ENCODE results near the gene MMD2. TPM values are rescaled to one million over a fixed set of nuclear protein-coding genes. Genes with fewer than 3 reads are reported as not detected.

Gene MMD2, protein sequence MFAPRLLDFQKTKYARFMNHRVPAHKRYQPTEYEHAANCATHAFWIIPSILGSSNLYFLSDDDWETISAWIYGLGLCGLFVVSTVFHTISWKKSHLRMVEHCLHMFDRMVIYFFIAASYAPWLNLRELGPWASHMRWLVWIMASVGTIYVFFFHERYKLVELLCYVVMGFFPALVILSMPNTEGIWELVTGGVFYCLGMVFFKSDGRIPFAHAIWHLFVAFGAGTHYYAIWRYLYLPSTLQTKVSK
- total RNA-seq (not detected in 2 replicates), polyA plus RNA-seq (not detected in 2 replicates), polyA minus RNA-seq (not detected in 2 replicates), Bru-seq, nascent RNA (not detected), BruChase-seq, experiment 1, labeled RNA remaining after a 6-hour chase (percentile 2 among the genes with signal in this experiment), BruChase-seq, experiment 2, labeled RNA remaining after a 2-hour chase (not detected)
- not detected in 2 replicates for polyA plus RNA-seq (2011; cell fraction: cytosol; rRNA removed)
- polyA plus RNA-seq (2011; cell fraction: nucleus; rRNA removed): not detected in 2 replicates
- not detected in 2 replicates for polyA plus RNA-seq (2012)
- not detected for polyA minus RNA-seq (2011; cell fraction: cytosol; rRNA and poly(A)+ RNA removed)
- not detected in 2 replicates for polyA minus RNA-seq (2011; cell fraction: nucleus; rRNA and poly(A)+ RNA removed)
- long read RNA-seq: 0 reads

DNA sequence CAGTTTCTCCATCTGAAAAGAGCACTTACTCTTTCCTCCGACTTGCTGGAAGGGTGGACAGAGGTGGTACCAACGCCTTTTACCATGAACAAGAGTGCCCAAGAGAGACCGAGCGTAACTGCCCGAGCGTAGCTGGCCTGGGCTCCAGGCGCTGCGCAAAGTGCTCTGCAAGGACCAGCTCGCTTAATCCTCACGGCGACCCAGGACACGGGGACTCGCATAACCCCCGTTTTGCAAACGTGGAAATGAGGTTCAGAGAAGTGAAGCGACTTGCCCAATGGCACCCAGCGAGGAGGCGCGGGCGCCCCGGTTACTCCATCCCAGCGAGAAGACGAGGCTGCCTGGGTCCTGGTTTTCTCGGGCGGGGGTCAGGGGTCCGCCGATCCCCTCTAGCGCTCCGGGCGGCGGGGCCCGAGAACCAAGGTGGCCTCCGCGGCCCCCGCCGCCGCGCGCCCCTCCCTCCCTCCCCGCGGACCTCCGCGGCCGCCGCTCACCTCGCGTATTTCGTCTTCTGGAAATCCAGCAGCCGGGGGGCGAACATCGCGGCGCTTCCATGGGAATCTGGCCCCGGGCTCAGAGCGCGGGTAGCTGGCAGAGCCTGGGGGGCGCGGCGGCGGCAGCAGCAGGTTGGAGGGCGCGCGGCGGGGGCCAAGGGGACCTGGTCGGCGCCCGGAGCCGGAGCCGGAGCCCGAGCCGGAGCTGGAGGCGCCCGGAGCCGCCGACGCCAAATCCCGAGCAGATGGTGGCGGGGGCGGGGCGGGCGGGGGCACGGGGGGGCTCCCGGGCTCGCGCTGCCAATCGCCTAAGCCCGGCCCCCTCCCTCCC is at the start of gene MMD2:
Gene MMD2 (minus strand): TSS at position 711 of the 825 bp plus-strand sequence. CDS start 170 bp downstream, at position 541.
- intact Hi-C loops (cut with micrococcal nuclease) (no loop called here), dilution Hi-C loops (cut with MboI; ENCODE audit: extremely low pct_ligation_motif_present, low sequenced_read_pairs) (no loop called here)
- FAIRE-seq: no peak
- Histone ChIP-seq H3K36me3 (ENCODE audit: control insufficient read depth in 2 of 2, extremely low read depth in 1 of 2, insufficient read depth in 2 of 2, low read length in 2 of 2) (no peaks in the 10 kb centered on the region), H3K9ac (replicated peaks; ENCODE audit: extremely low read depth, insufficient read depth, low read length) (no peak within 1 kb of the TSS), H3K27ac (ENCODE audit: insufficient read depth, low read depth, low read length) (no peak within 1 kb of the TSS), H4K20me1 (replicated peaks; ENCODE audit: control insufficient read depth, extremely low read depth, insufficient read depth, low read length) (no peaks in the 10 kb centered on the region), H3K79me2 (ENCODE audit: control insufficient read depth, insufficient read depth, low read length) (no peaks in the 10 kb centered on the region), H3K4me2 (ENCODE audit: insufficient read depth, low read length) (no peak within 1 kb of the TSS), H2AFZ (ENCODE audit: low read depth, low read length) (no peak within 1 kb of the TSS), H3K4me1 (ENCODE audit: control insufficient read depth, extremely low read depth, insufficient read depth, low read length) (no peaks in the 10 kb centered on the region), H3K4me3 (replicated peaks in 1 of 3; ENCODE audit: insufficient read depth in 1 of 3, low read depth in 1 of 3, low read length in 3 of 3) (no peak within 1 kb of the TSS), H3K9me3 (replicated peaks; ENCODE audit: control insufficient read depth, insufficient read depth, low read length) (no peaks in the 10 kb centered on the region), H3K27me3 (ENCODE audit: control insufficient read depth in 2 of 2, insufficient read depth in 2 of 2, low read length in 2 of 2) (peaks cover 13 to 15% of the 10 kb centered on the region in 2 experiments), H3K9me1 (replicated peaks; ENCODE audit: control insufficient read depth, extremely low read depth, insufficient read depth, low read length) (no peaks in the 10 kb centered on the region)
- TF ChIP-seq, protein P1, sequence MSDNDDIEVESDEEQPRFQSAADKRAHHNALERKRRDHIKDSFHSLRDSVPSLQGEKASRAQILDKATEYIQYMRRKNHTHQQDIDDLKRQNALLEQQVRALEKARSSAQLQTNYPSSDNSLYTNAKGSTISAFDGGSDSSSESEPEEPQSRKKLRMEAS (IDR thresholded peaks at IDR 0.05; ENCODE audit: insufficient read depth, insufficient read length): no peak
- peak; percentile 78 for TF ChIP-seq EZH2 (IDR thresholded peaks at IDR 0.05; ENCODE audit: borderline replicate concordance, low read depth, low read length, severe bottlenecking)
- ChIA-PET POLR2A (no interaction called here), CTCF (interaction anchor here (1.0 kb wide), 1 partner anchor 15 kb away, joined by 3 read pairs; no protein-coding TSS in a partner anchor)
- DNase-seq (ENCODE audit: low read depth, low spot score): no peak
- no TSS peak for BruUV-seq (replicated peaks)

DNA sequence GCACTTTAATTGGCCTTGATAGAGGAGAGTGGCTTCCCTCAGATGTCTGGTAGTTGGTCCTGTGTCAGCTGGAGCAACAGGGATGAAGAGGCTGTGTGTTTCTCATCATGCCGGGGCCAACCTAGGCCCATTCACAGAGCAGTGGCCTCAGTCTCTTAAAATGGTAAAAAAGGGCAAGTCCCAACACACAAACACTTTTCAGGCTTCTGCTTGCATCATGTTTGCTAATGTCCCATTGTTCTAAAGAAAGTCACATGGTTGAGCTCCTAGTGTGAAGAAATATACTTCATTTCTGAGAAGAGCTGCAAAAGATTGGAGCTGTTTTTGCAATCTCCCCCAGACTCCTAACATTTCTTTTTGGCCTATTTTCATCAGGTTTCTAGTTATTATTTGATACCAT is 46.1 kb upstream of the MMD2 start:
- Histone ChIP-seq H3K27me3 (ENCODE audit: control insufficient read depth in 2 of 2, insufficient read depth in 2 of 2, low read length in 2 of 2) (no peaks in the 10 kb centered on the region), H2AFZ (ENCODE audit: low read depth, low read length) (no peak overlapping the region), H3K79me2 (ENCODE audit: control insufficient read depth, insufficient read depth, low read length) (no peaks in the 10 kb centered on the region), H3K27ac (ENCODE audit: insufficient read depth, low read depth, low read length) (no peak overlapping the region), H3K9me1 (replicated peaks; ENCODE audit: control insufficient read depth, extremely low read depth, insufficient read depth, low read length) (no peaks in the 10 kb centered on the region), H3K4me3 (replicated peaks in 1 of 3; ENCODE audit: insufficient read depth in 1 of 3, low read depth in 1 of 3, low read length in 3 of 3) (no peak overlapping the region), H3K9ac (replicated peaks; ENCODE audit: extremely low read depth, insufficient read depth, low read length) (no peak overlapping the region), H3K4me2 (ENCODE audit: insufficient read depth, low read length) (no peak overlapping the region), H4K20me1 (replicated peaks; ENCODE audit: control insufficient read depth, extremely low read depth, insufficient read depth, low read length) (no peaks in the 10 kb centered on the region), H3K4me1 (ENCODE audit: control insufficient read depth, extremely low read depth, insufficient read depth, low read length) (no peaks in the 10 kb centered on the region), H3K36me3 (ENCODE audit: control insufficient read depth in 2 of 2, extremely low read depth in 1 of 2, insufficient read depth in 2 of 2, low read length in 2 of 2) (no peaks in the 10 kb centered on the region), H3K9me3 (replicated peaks; ENCODE audit: control insufficient read depth, insufficient read depth, low read length) (no peaks in the 10 kb centered on the region)
- intact Hi-C loops (cut with micrococcal nuclease): no loop called here
- ChIA-PET POLR2A (no interaction called here), CTCF (no interaction called here)
- DNase-seq (ENCODE audit: low read depth, low spot score) (no peak), FAIRE-seq (no peak)
- BruUV-seq (replicated peaks): no TSS peak
- dilution Hi-C loops (cut with MboI; ENCODE audit: extremely low pct_ligation_motif_present, low sequenced_read_pairs): no loop called here
- TF ChIP-seq JUN (IDR thresholded peaks at IDR 0.05; ENCODE audit: borderline replicate concordance, insufficient read depth, insufficient read length, low read depth) (no peak), MYC (IDR thresholded peaks at IDR 0.05; ENCODE audit: low read depth, low read length) (no peak), FOS (IDR thresholded peaks at IDR 0.05; ENCODE audit: borderline replicate concordance, insufficient read depth, low read length) (no peak), POLR2AphosphoS5 (IDR thresholded peaks at IDR 0.05; ENCODE audit: insufficient read depth, low read depth, low read length) (no peak), EZH2 (IDR thresholded peaks at IDR 0.05; ENCODE audit: borderline replicate concordance, low read depth, low read length, severe bottlenecking) (no peak), POLR2A (IDR thresholded peaks at IDR 0.05; ENCODE audit: low read depth, low read length) (no peak), GATA2 (IDR thresholded peaks at IDR 0.05; ENCODE audit: insufficient read depth, insufficient read length, low read depth, low read length) (no peak)
- TF ChIP-seq, protein P2, sequence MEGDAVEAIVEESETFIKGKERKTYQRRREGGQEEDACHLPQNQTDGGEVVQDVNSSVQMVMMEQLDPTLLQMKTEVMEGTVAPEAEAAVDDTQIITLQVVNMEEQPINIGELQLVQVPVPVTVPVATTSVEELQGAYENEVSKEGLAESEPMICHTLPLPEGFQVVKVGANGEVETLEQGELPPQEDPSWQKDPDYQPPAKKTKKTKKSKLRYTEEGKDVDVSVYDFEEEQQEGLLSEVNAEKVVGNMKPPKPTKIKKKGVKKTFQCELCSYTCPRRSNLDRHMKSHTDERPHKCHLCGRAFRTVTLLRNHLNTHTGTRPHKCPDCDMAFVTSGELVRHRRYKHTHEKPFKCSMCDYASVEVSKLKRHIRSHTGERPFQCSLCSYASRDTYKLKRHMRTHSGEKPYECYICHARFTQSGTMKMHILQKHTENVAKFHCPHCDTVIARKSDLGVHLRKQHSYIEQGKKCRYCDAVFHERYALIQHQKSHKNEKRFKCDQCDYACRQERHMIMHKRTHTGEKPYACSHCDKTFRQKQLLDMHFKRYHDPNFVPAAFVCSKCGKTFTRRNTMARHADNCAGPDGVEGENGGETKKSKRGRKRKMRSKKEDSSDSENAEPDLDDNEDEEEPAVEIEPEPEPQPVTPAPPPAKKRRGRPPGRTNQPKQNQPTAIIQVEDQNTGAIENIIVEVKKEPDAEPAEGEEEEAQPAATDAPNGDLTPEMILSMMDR (IDR thresholded peaks at IDR 0.05; ENCODE audit: extremely low read depth in 1 of 2, insufficient read depth in 1 of 2, low read depth in 1 of 2, low read length in 2 of 2): no peak
- TF ChIP-seq, protein P1 (IDR thresholded peaks at IDR 0.05; ENCODE audit: insufficient read depth, insufficient read length): no peak
